Suprapubic skin (tissue), 4 donors: ENCODE results near the gene IGFBP6. TPM values are rescaled to one million over a fixed set of nuclear protein-coding genes. Genes with fewer than 3 reads are reported as not detected.
A peak's percentile ranks its signal among the peaks of the same experiment; 100 is the strongest.

Experiments used
- DNase-seq, 2 donors: peaks; one replicate each; pipeline ENCODE4 v3.0.0-alpha.2; 2019; ENCODE audit warnings: low spot score in 2 of 2
- H3K27ac ChIP-seq: fragments of 200-600 bp; sonication (generic); one replicate; pipeline ENCODE4 v1.5.1; 2019
- H3K27me3 ChIP-seq: fragments of 200-600 bp; sonication (generic); one replicate; pipeline ENCODE4 v1.5.1; 2019
- H3K36me3 ChIP-seq: fragments of 200-600 bp; sonication (generic); one replicate; pipeline ENCODE4 v1.5.1; 2019
- H3K4me1 ChIP-seq: fragments of 200-600 bp; sonication (generic); one replicate; pipeline ENCODE4 v1.5.1; 2019
- H3K4me3 ChIP-seq: fragments of 200-600 bp; sonication (generic); one replicate; pipeline ENCODE4 v1.5.1; 2019; ENCODE audit warnings: mild to moderate bottlenecking
- H3K9me3 ChIP-seq: fragments of 200-600 bp; sonication (generic); one replicate; pipeline ENCODE4 v1.5.1; 2019
- EP300 ChIP-seq: sonication (generic); formaldehyde crosslinking; IDR thresholded peaks from one replicate; pipeline ENCODE4 v1.6.1; 2017; ENCODE audit warnings: antibody characterized with exemption
- POLR2A ChIP-seq, 2 donors: fragments of 450-650 bp; IDR thresholded peaks; one replicate each; pipeline ENCODE4 v1.6.1; 2017; ENCODE audit warnings: antibody characterized with exemption in 2 of 2, mild to moderate bottlenecking in 2 of 2, moderate library complexity in 2 of 2
- POLR2AphosphoS5 ChIP-seq, 3 donors: sonication (generic); formaldehyde crosslinking; IDR thresholded peaks; one replicate each; pipeline ENCODE4 v1.6.1; 2017; ENCODE audit warnings: antibody characterized with exemption in 3 of 3
- WGBS: methylation state at CpG from one replicate; pipeline ENCODE4 v1.1.5; 2018; 5-methylcytosine and 5-hydroxymethylcytosine counted together
- total RNA-seq, 4 donors: library from RNA; depleted of rRNA; stranded (reverse); fragments of >200 nt; gene quantifications; one replicate each; pipeline ENCODE4 v1.1.0, GENCODE V29; 2016
- TF ChIP-seq, protein P1 (sequence below), 2 donors: fragments of 200-600 bp in 1 of 2; fragments of 450-650 bp in 1 of 2; sonication (generic) in 1 of 2; IDR thresholded peaks; one replicate each; pipeline ENCODE4 v1.5.1; 2016 to 2019; ENCODE audit warnings: antibody characterized with exemption in 2 of 2, mild to moderate bottlenecking in 1 of 2, moderate library complexity in 1 of 2

The IGFBP6 gene
- total RNA-seq, 4 donors from 2014 or later: 19.2 to 97.0 (median 59.6) TPM

DNA sequence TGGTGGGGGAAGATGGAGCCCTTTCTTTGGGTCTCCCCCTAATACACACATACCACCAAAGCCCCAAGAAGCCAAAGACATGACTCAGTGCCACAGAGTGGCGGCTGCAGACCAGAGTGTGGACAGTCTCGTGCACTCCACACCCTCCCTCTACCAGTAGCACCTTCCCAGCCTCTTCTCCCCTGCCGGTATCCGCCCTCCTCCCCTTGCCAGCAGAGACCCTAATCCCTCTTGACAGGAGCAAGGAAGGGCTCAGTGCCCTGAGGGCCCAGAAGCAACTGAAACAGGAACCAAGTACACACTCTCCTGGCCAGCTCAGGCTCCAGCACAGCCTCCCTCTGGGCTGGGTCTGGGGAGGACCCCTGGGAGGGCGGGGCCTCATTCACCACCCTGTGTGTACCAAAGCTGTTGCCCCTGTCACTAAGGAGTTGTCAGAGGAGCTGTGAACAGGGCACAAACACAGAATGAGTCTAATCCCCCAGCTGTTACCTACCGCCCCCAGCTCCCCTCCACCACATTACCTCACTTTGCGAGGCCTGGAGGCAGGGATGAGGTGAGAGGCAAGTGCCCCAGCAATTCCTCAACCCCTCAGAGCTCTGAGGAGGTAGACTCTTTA lies 26.5 kb upstream of the IGFBP6 start:
- H3K4me3 ChIP-seq: no peak overlapping the region
- peak in 1 of 2 donors; percentile 49 for DNase-seq
- H3K9me3 ChIP-seq: no peaks in the 10 kb centered on the region
- 64% methylated on average over 7 of the region's 7 CpGs for WGBS
- peak overlapping the region; percentile 78 for H3K27ac ChIP-seq
- peaks cover 69% of the 10 kb centered on the region for H3K4me1 ChIP-seq
- TF ChIP-seq POLR2AphosphoS5 (IDR thresholded peaks at IDR 0.05): no peak
- TF ChIP-seq, protein P1, sequence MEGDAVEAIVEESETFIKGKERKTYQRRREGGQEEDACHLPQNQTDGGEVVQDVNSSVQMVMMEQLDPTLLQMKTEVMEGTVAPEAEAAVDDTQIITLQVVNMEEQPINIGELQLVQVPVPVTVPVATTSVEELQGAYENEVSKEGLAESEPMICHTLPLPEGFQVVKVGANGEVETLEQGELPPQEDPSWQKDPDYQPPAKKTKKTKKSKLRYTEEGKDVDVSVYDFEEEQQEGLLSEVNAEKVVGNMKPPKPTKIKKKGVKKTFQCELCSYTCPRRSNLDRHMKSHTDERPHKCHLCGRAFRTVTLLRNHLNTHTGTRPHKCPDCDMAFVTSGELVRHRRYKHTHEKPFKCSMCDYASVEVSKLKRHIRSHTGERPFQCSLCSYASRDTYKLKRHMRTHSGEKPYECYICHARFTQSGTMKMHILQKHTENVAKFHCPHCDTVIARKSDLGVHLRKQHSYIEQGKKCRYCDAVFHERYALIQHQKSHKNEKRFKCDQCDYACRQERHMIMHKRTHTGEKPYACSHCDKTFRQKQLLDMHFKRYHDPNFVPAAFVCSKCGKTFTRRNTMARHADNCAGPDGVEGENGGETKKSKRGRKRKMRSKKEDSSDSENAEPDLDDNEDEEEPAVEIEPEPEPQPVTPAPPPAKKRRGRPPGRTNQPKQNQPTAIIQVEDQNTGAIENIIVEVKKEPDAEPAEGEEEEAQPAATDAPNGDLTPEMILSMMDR (IDR thresholded peaks at IDR 0.05): no peak
- TF ChIP-seq POLR2A (IDR thresholded peaks at IDR 0.05): no peak
- no peak for TF ChIP-seq EP300
- H3K36me3 ChIP-seq: peaks cover 47% of the 10 kb centered on the region
- H3K27me3 ChIP-seq: no peaks in the 10 kb centered on the region

GRCh38 chr12:53071591-53072551 lies 25.6 kb upstream of the IGFBP6 start:
- H3K27me3 ChIP-seq: no peaks in the 10 kb centered on the region
- TF ChIP-seq POLR2AphosphoS5 (IDR thresholded peaks at IDR 0.05) (no peak), POLR2A (IDR thresholded peaks at IDR 0.05) (no peak), EP300 (no peak)
- TF ChIP-seq, protein P1 (IDR thresholded peaks at IDR 0.05): no peak
- H3K36me3 ChIP-seq: peaks cover 56% of the 10 kb centered on the region

GRCh38 chr12:53073881-53074280 lies 23.6 kb upstream of the IGFBP6 start:
- no peak for TF ChIP-seq EP300
- no peak for TF ChIP-seq POLR2A (IDR thresholded peaks at IDR 0.05)
- TF ChIP-seq, protein P1 (IDR thresholded peaks at IDR 0.05): no peak
- TF ChIP-seq POLR2AphosphoS5 (IDR thresholded peaks at IDR 0.05): no peak
- Histone ChIP-seq H3K27ac (peak overlapping the region; percentile 9), H3K27me3 (no peaks in the 10 kb centered on the region), H3K9me3 (no peaks in the 10 kb centered on the region), H3K36me3 (peaks cover 43% of the 10 kb centered on the region), H3K4me1 (peaks cover 71% of the 10 kb centered on the region), H3K4me3 (no peak overlapping the region)
- WGBS: 39% methylated on average over 6 of the region's 6 CpGs
- peak in 1 of 2 donors; percentile 67 for DNase-seq

More at GRCh38 chr12:53071591-53072551, 25.6 kb upstream of the IGFBP6 start:
- WGBS: 44% methylated on average over 11 of the region's 11 CpGs
- Histone ChIP-seq H3K9me3 (no peaks in the 10 kb centered on the region), H3K4me3 (no peak overlapping the region), H3K27ac (peak overlapping the region; percentile 78), H3K4me1 (peaks cover 69% of the 10 kb centered on the region)
- DNase-seq: peak in 1 of 2 donors; percentile 86

DNA sequence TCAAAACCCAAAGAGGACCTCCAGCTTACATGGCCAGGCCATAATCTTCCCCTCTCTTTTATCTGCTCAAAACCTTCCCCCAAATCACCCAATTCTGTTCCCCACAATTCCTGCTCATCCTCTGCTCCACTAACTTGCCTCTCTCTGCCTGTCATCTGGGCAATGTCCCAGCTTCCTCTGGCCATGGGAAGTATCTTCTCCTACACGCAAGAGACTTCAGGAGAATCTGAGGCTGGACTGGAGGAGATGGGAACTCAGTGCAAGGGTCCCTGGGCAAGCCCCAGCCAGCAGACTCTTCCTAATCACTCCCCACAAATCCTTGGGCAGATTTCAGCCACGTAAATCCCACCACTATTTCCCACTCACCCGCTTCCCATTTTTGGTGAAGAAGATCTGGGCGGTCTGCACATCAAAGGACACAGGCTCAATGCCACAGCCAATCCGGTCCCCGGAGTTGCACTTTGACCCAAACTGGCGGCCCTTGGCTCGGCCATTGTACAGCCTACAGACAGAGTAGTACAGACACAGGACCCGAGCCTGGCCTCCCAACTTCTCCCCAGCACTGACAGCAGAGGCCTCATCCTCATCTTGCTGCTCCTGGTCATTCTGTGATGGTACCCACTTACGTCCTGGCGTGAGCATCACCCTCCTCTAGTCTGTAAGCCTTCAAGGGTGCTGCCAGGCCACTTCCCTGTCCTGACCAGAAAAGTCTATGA lies 23.0 kb upstream of the IGFBP6 start:
- no peak for TF ChIP-seq EP300
- TF ChIP-seq, protein P1 (IDR thresholded peaks at IDR 0.05): no peak
- TF ChIP-seq POLR2A (IDR thresholded peaks at IDR 0.05): no peak
- no peak for TF ChIP-seq POLR2AphosphoS5 (IDR thresholded peaks at IDR 0.05)
- H3K27ac ChIP-seq: peak overlapping the region; percentile 9
- no peaks in the 10 kb centered on the region for H3K27me3 ChIP-seq
- H3K4me1 ChIP-seq: peaks cover 66% of the 10 kb centered on the region
- no peaks in the 10 kb centered on the region for H3K9me3 ChIP-seq
- no peak overlapping the region for H3K4me3 ChIP-seq
- peak in 1 of 2 donors; percentile 77 for DNase-seq
- WGBS: 93% methylated on average over 11 of the region's 11 CpGs
- H3K36me3 ChIP-seq: peaks cover 43% of the 10 kb centered on the region
